Mesothelial cell of epicardium (in vitro differentiated cells): ENCODE data around the gene HDLBP. TPM values are rescaled to one million over a fixed set of nuclear protein-coding genes. Genes with fewer than 3 reads are reported as not detected.
"Not testable (repeated sequence)": the region's sequence is repeated elsewhere in the genome, so short reads cannot be mapped to it uniquely, and the experiment has no call there.

Experiments
- DNase-seq, 2 experiments: peaks; one replicate each; pipeline ENCODE4 v3.0.0; 2021; ENCODE audit warnings: low spot score in 2 of 2; ENCODE audit not compliant: unreplicated experiment in 2 of 2
- H3K27ac Mint-ChIP-seq: 2 replicates; pipeline ENCODE4 v1.8.0; 2021; ENCODE audit warnings: mixed read lengths
- H3K27me3 Mint-ChIP-seq: 2 replicates; pipeline ENCODE4 v1.8.0; 2021; ENCODE audit warnings: low read depth, mixed read lengths
- H3K36me3 Mint-ChIP-seq: 2 replicates; pipeline ENCODE4 v1.8.0; 2021; ENCODE audit warnings: mixed read lengths
- H3K4me1 Mint-ChIP-seq: 2 replicates; pipeline ENCODE4 v1.8.0; 2021; ENCODE audit warnings: mixed read lengths
- H3K4me3 Mint-ChIP-seq: 2 replicates; pipeline ENCODE4 v1.8.0; 2021; ENCODE audit warnings: mild to moderate bottlenecking, moderate library complexity, mixed read lengths
- H3K9me3 Mint-ChIP-seq: 2 replicates; pipeline ENCODE4 v1.8.0; 2021; ENCODE audit warnings: mixed read lengths
- CTCF ChIP-seq: fragments of 200-600 bp; sonication (generic); IDR thresholded peaks from one replicate; pipeline ENCODE4 v1.5.0; 2021; ENCODE audit warnings: antibody characterized with exemption; ENCODE audit not compliant: unreplicated experiment
- total RNA-seq: library from RNA; stranded (reverse); gene quantifications from 3 replicates; pipeline ENCODE4 v1.2.1, GENCODE V29; 2021

HDLBP gene
- total RNA-seq, 1 donor from 2014 or later, result 484 TPM

GRCh38 chr2:241298673-241299072, 16.8 kb downstream of the HDLBP start:
- no peak for TF ChIP-seq CTCF
- Mint-ChIP-seq H3K36me3 (peaks cover 21% of the 10 kb centered on the region), H3K4me1 (peaks cover 4% of the 10 kb centered on the region), H3K27ac (no peak overlapping the region), H3K9me3 (peaks cover 6% of the 10 kb centered on the region), H3K27me3 (no peaks in the 10 kb centered on the region), H3K4me3 (no peak overlapping the region)
- DNase-seq, result no peak

GRCh38 chr2:241296767-241297166, 18.7 kb downstream of the HDLBP start:
- Mint-ChIP-seq H3K27ac (no peak overlapping the region), H3K4me1 (no peaks in the 10 kb centered on the region), H3K4me3 (no peak overlapping the region), H3K36me3 (peaks cover 21% of the 10 kb centered on the region), H3K9me3 (peaks cover 6% of the 10 kb centered on the region), H3K27me3 (no peaks in the 10 kb centered on the region)
- TF ChIP-seq CTCF, result no peak
- no peak for DNase-seq

- no peak for DNase-seq
- Mint-ChIP-seq H3K9me3 (peaks cover 6% of the 10 kb centered on the region), H3K4me3 (no peak overlapping the region), H3K36me3 (peaks cover 21% of the 10 kb centered on the region), H3K27me3 (no peaks in the 10 kb centered on the region), H3K27ac (no peak overlapping the region), H3K4me1 (no peaks in the 10 kb centered on the region)
- TF ChIP-seq CTCF, result no peak
These were observed 20.0 kb downstream of the HDLBP start for GRCh38 chr2:241295326-241296095.

GRCh38 chr2:241293378-241293797, 22.1 kb downstream of the HDLBP start:
- H3K27me3 Mint-ChIP-seq, H3K9me3 Mint-ChIP-seq, H3K4me1 Mint-ChIP-seq, H3K4me3 Mint-ChIP-seq, H3K27ac Mint-ChIP-seq, DNase-seq: not testable (repeated sequence)
- H3K36me3 Mint-ChIP-seq, result peaks cover 21% of the 10 kb centered on the region

GRCh38 chr2:241291977-241292376, 23.5 kb downstream of the HDLBP start:
- DNase-seq, result no peak
- peaks cover 15% of the 10 kb centered on the region for H3K36me3 Mint-ChIP-seq
- peaks cover 6% of the 10 kb centered on the region for H3K9me3 Mint-ChIP-seq
- no peak overlapping the region for H3K27ac Mint-ChIP-seq
- no peaks in the 10 kb centered on the region for H3K4me1 Mint-ChIP-seq
- no peak overlapping the region for H3K4me3 Mint-ChIP-seq
- no peaks in the 10 kb centered on the region for H3K27me3 Mint-ChIP-seq
- TF ChIP-seq CTCF, result no peak

- Mint-ChIP-seq H3K4me1 (no peaks in the 10 kb centered on the region), H3K27ac (no peak overlapping the region), H3K27me3 (no peaks in the 10 kb centered on the region), H3K36me3 (peaks cover 6% of the 10 kb centered on the region), H3K4me3 (no peak overlapping the region), H3K9me3 (peaks cover 2% of the 10 kb centered on the region)
- DNase-seq, result no peak
- no peak for TF ChIP-seq CTCF
These were observed 24.3 kb downstream of the HDLBP start for GRCh38 chr2:241291153-241291552.
